ENCODE data around the gene BRWD1.

The BRWD1 gene

DNA sequence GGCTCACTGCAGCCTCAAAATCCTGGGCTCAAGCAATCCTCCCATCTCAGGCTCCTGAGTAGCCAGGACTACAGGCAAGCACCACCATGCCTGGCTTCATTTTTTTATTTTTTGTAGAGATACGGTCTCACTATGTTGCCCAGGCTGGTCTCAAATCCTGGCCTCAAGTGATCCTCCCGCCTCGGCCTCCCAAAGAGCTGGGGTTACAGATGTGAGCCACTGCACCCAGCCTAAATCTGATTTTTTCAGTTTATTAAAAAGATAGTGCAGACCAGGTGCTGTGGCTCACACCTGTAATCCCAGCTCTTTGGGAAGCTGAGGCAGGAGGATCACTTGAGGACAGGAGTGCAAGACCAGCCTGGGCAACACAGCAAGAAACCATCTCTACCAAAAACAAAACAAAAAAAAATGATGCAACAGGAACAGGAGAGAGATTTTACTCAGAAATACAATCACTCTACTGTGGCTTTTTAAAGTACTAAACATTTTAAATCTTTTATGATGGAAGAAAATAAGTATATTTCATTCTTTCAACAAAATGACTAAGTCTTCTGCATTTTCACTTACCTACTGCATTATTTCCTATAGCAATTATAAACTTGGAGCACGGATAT is 132.1 kb downstream of the BRWD1 start:
- TF ChIP-seq CTCF (IDR thresholded peaks at IDR 0.05) (no peak), ZFX (IDR thresholded peaks at IDR 0.05; ENCODE audit: borderline replicate concordance) (no peak)

GRCh38 chr21:39180429-39181019 is 132.9 kb downstream of the BRWD1 start:
- TF ChIP-seq CTCF (IDR thresholded peaks at IDR 0.05): no peak
- no peak for TF ChIP-seq ZFX (IDR thresholded peaks at IDR 0.05; ENCODE audit: borderline replicate concordance)
- H3K27ac ChIP-seq: no peak overlapping the region

More for the DNA sequence above, 132.1 kb downstream of the BRWD1 start:
- no peak overlapping the region for H3K27ac ChIP-seq

DNA sequence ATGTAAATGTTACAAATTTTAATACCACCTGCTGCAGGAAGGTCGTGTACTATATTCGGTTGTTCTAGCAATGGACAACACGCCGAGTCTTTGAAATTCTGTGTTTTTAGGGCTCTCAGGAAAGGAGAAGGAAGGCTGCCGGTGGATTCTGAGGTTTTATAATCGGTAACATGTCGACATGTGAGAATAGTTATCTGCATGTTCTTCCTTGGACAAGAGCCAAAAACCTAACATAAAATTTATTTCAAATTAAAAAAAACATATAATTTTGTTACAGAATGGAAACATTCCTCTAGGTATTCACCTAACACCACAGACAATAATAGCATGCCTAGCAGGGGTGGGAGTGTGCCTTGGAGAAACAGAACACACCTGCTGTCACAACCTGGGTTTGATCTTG is 135.0 kb downstream of the BRWD1 start:
- no peak overlapping the region for H3K27ac ChIP-seq
- TF ChIP-seq ZFX (IDR thresholded peaks at IDR 0.05; ENCODE audit: borderline replicate concordance) (no peak), CTCF (IDR thresholded peaks at IDR 0.05) (no peak)

GRCh38 chr21:39176271-39176709 is 137.1 kb downstream of the BRWD1 start:
- no peak overlapping the region for H3K27ac ChIP-seq
- no peak for TF ChIP-seq ZFX (IDR thresholded peaks at IDR 0.05; ENCODE audit: borderline replicate concordance)
- no peak for TF ChIP-seq CTCF (IDR thresholded peaks at IDR 0.05)

DNA sequence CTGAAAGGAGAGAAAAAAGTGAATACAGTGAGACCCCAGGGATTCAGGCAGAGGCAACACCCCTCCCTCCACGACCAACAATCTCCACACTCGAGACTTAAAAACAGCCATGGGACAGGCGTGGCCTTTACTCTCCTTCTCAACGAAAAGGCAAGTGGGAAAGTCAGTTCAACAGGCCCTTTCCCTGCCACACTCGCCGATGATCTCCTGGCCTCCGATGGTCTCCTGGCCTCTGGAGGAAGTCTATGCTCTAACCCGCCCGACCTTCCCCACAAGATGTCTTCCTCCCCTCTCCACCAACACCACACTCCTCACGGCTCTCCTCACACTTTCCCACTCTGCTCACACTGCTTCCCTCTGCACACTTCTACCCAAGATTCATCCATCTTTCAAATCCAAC is 137.8 kb downstream of the BRWD1 start:
- no peak overlapping the region for H3K27ac ChIP-seq
- TF ChIP-seq ZFX (IDR thresholded peaks at IDR 0.05; ENCODE audit: borderline replicate concordance) (no peak), CTCF (IDR thresholded peaks at IDR 0.05) (no peak)

GRCh38 chr21:39175154-39175553 is 138.3 kb downstream of the BRWD1 start:
- no peak overlapping the region for H3K27ac ChIP-seq
- TF ChIP-seq ZFX (IDR thresholded peaks at IDR 0.05; ENCODE audit: borderline replicate concordance): no peak
- peak; percentile 55 for TF ChIP-seq CTCF (IDR thresholded peaks at IDR 0.05)
